IgD-negative memory B cell (primary cell): ENCODE results near the gene TBC1D9. TPM values are rescaled to one million over a fixed set of nuclear protein-coding genes. Genes with fewer than 3 reads are reported as not detected.
A peak's percentile ranks its signal among the peaks of the same experiment; 100 is the strongest.

Experiments
- H3K27ac Mint-ChIP-seq, 3 donors: one replicate each; pipeline ENCODE4 v1.8.0; 2020 to 2022; ENCODE audit warnings: mild to moderate bottlenecking in 3 of 3, mixed read lengths in 3 of 3, moderate library complexity in 1 of 3
- H3K27me3 Mint-ChIP-seq: one replicate; pipeline ENCODE4 v1.8.0; 2021; ENCODE audit warnings: mixed read lengths
- H3K36me3 Mint-ChIP-seq: one replicate; pipeline ENCODE4 v1.8.0; 2020; ENCODE audit warnings: mild to moderate bottlenecking, mixed read lengths
- H3K4me1 Mint-ChIP-seq, 3 donors: one replicate each; pipeline ENCODE4 v1.8.0; 2020 to 2022; ENCODE audit warnings: mixed read lengths in 3 of 3, mild to moderate bottlenecking in 1 of 3
- H3K4me3 Mint-ChIP-seq, 4 donors: one replicate each; pipeline ENCODE4 v1.8.0; 2020 to 2022; ENCODE audit warnings: mild to moderate bottlenecking in 4 of 4, mixed read lengths in 4 of 4, moderate library complexity in 3 of 4
- H3K9me3 Mint-ChIP-seq, 3 donors: one replicate each; pipeline ENCODE4 v1.8.0; 2020 to 2021; ENCODE audit warnings: mixed read lengths in 3 of 3, mild to moderate bottlenecking in 1 of 3
- polyA plus RNA-seq: library from polyadenylated mRNA; unstranded; fragments of 300-500 nt; fragmentation: Illumina TruSeq; gene quantifications from one replicate; pipeline ENCODE4 v1.2.3, GENCODE V29; 2021

TBC1D9 gene
- polyA plus RNA-seq, 1 donor from 2014 or later: 59.4 TPM

DNA sequence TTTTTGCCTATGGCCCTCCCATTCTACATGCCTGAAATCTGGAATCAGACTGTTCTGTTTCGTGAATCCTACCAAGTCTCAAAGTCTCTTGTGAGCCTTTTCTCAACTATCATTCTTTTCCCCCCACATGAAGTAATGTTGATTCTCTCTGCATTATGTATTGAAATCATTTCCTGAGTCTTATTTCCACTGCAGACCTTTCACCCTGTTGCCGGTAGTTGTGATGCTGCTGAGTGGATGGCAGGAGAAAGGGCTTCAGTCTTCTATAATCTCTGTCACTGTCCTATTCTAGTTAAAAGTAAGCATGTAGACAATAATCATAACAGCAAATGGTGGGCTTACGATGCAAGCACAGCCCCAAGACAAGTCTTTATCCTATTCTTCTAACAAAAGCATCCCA lies 75.0 kb downstream of the TBC1D9 start:
- Mint-ChIP-seq H3K27ac (peak overlapping the region in 1 of 3 donors; percentile 87), H3K4me3 (no peak overlapping the region), H3K36me3 (peaks cover 17% of the 10 kb centered on the region), H3K27me3 (no peaks in the 10 kb centered on the region), H3K9me3 (peaks cover 0 to 2% (median 0%) of the 10 kb centered on the region in 3 donors), H3K4me1 (peaks cover 12 to 20% (median 14%) of the 10 kb centered on the region in 3 donors)

DNA sequence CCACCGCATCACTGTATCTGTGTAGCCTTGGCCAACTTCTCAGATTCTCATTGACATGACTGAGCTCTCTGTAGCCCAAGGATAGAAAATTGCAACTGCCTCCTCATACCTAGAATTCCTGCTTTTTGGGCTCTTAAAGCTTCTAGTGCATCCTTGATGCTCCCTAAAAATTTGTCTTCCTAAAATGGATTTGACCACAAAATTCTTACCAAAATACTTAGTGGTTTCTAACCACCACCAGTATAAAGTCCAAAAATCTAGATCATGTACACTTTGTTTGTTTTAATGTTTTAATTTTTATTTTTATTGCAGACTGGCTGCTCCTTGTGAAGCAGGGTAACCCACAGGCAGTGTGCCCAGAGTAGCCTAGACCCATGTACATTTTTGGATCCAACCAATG lies 75.5 kb downstream of the TBC1D9 start:
- peaks cover 15% of the 10 kb centered on the region for H3K36me3 Mint-ChIP-seq
- H3K27me3 Mint-ChIP-seq: no peaks in the 10 kb centered on the region
- H3K27ac Mint-ChIP-seq: peak overlapping the region in 2 of 3 donors; percentile 2 to 27
- H3K4me3 Mint-ChIP-seq: no peak overlapping the region
- H3K9me3 Mint-ChIP-seq: peaks cover 0 to 2% (median 0%) of the 10 kb centered on the region in 3 donors
- peaks cover 16 to 25% (median 20%) of the 10 kb centered on the region in 3 donors for H3K4me1 Mint-ChIP-seq

DNA sequence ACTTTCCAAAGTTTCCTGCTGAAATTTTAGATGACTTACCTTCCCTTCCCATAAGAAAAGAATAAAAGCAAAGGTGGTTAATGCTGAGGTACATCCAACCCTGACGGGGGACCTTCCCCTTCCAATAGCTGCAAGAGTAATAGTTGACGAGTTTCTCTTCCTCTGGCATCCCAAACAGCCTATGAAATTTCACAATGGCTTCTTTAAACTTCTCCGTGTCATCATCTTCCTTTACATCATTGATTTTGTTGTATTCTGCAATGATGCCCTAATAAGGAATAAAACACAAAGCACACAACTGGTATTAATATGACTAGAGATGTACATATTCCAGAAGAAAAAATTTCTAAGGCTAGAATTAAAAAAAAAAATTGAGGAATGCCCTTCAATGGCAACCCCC lies 76.6 kb downstream of the TBC1D9 start:
- Mint-ChIP-seq H3K4me1 (peaks cover 18 to 29% (median 20%) of the 10 kb centered on the region in 3 donors), H3K27ac (peak overlapping the region in 1 of 3 donors; percentile 19), H3K36me3 (peaks cover 15% of the 10 kb centered on the region), H3K9me3 (peaks cover 0 to 2% (median 0%) of the 10 kb centered on the region in 3 donors), H3K27me3 (no peaks in the 10 kb centered on the region), H3K4me3 (no peak overlapping the region)

DNA sequence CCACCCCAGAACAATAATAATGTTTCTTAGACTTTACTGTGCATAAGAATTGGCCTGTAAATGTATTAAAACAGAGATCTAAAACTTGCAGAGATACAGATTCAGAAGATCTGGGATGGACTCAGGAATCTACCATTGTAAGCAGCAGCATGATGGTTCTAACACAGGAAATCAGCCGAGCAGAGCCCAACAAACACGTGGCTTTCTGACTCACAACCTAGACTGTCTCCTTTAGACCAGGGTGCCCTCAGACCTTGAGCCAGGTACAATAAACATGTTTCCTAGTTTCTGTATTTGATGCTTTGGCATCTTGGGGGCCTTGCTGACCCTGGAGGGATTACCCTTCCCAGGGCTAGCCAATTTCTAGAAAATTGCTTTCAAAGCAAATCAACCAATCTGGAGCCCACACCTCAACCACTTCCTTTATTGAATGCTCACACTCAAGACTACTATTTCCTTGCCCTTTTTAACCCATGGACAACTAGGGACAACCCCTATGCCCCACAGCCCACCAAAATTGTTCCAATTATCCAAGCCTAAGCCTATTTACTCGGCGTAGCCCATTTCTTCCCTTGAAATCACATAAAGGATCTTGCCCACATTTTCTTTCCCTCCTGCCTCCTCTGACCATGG lies 80.5 kb downstream of the TBC1D9 start:
- no peak overlapping the region for H3K4me3 Mint-ChIP-seq
- H3K36me3 Mint-ChIP-seq: peaks cover 2% of the 10 kb centered on the region
- H3K27ac Mint-ChIP-seq: peak overlapping the region in 1 of 3 donors; percentile 86
- H3K4me1 Mint-ChIP-seq: peaks cover 9 to 39% (median 16%) of the 10 kb centered on the region in 3 donors
- no peaks in the 10 kb centered on the region for H3K27me3 Mint-ChIP-seq
- peaks cover 0 to 2% (median 0%) of the 10 kb centered on the region in 3 donors for H3K9me3 Mint-ChIP-seq

DNA sequence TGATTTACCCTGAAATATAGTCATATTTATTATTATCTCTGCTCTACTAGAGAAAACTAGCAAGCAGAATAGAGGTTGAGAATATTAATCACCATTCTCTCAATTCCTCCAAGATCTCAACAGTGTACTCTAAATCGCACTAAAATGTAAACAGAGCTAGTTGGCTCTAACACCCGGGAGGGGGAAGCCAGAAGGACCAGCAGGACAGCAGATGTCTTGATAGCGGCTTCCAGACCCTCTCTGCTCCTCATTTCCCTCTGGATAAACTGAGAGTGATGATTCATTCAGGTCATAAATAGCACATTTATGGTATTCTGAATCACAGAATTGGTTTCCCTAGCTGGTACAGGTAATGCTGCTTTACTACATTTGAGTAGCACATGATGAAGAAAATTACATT lies 82.5 kb downstream of the TBC1D9 start:
- Mint-ChIP-seq H3K27ac (peak overlapping the region in 2 of 3 donors; percentile 52 to 86), H3K9me3 (peaks cover 0 to 2% (median 0%) of the 10 kb centered on the region in 3 donors), H3K27me3 (no peaks in the 10 kb centered on the region), H3K36me3 (peaks cover 9% of the 10 kb centered on the region), H3K4me1 (peaks cover 10 to 52% (median 21%) of the 10 kb centered on the region in 3 donors), H3K4me3 (no peak overlapping the region)

DNA sequence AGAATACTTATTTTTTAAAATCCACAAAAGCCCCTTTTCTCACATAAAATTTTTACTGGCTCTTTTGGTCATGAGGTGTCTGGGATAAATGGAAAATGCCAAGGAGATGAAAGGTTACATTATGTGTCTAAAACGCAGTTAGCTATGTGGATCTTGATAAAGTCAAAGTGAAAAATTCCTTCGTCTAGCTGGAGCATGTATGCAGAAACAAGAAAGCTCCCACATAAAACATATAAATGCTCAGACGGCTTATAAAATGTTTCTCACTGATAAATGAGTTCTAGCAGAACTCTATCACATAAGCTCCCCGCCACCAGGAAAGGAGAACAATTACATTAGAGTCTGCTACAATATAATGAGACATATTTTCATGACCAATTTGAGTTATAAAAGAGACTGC lies 83.8 kb downstream of the TBC1D9 start:
- peaks cover 11 to 51% (median 21%) of the 10 kb centered on the region in 3 donors for H3K4me1 Mint-ChIP-seq
- H3K27ac Mint-ChIP-seq: peak overlapping the region in 1 of 3 donors; percentile 41
- H3K36me3 Mint-ChIP-seq: peaks cover 8% of the 10 kb centered on the region
- H3K4me3 Mint-ChIP-seq: no peak overlapping the region
- no peaks in the 10 kb centered on the region for H3K9me3 Mint-ChIP-seq
- H3K27me3 Mint-ChIP-seq: no peaks in the 10 kb centered on the region

DNA sequence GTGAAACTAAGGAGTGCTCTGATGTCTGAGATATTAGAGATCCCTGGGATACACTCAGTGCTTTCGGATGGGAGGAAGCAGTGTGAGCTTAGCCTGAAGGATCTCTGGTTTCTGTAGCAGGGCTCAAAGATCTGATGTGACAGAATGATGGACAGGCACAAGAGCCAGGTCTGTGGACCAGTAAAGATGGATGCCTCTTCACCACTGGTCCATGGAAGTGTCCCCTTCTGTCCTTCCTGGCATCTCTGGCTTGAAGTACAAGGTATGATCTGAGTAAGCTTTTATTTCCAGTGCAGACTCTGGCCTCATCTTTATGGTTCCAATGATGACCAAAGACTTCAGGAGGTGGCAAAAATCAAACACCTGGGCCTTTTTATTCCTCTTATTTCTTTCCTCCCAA lies 88.1 kb downstream of the TBC1D9 start:
- peaks cover 15 to 39% (median 19%) of the 10 kb centered on the region in 3 donors for H3K4me1 Mint-ChIP-seq
- peak overlapping the region in 1 of 3 donors; percentile 72 for H3K27ac Mint-ChIP-seq
- no peak overlapping the region for H3K4me3 Mint-ChIP-seq
- H3K27me3 Mint-ChIP-seq: no peaks in the 10 kb centered on the region
- H3K36me3 Mint-ChIP-seq: peaks cover 16% of the 10 kb centered on the region
- H3K9me3 Mint-ChIP-seq: peaks cover 0 to 1% (median 0%) of the 10 kb centered on the region in 3 donors

DNA sequence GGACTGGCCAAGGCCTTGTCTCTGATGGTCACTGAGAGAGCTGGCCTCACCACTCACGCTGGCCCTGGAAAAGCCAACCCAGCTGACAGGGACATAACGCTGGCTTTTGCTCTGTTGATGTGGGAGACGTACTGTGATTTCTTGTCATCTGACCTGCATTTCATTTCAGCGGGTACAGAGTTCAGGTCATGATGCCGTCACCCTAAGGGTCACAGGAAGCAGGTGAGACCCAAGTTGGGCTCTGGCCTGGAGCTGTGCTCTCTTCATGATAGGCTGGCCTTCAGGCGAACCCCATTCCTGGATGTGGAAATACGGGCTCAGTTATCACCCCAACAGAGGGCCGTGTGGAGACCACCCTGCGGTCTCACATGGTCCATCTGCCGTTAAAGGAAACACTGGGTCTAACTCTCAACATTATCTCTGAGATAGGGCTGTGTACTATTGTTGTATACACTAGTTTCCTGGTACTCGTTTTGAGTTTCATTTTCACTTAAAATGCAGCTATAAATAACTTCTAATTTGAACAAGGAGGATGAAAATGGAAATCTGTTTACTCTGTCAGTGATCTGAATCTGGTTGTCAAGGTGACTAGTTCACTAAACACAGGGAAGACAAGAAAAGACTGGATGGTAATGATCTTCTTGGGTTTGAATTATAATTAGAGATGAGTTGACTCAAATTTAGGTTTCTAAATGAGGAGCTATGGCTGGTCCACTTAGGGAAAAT lies 89.1 kb downstream of the TBC1D9 start:
- H3K27me3 Mint-ChIP-seq: no peaks in the 10 kb centered on the region
- peak overlapping the region in 2 of 3 donors; percentile 6 to 74 for H3K27ac Mint-ChIP-seq
- peaks cover 16% of the 10 kb centered on the region for H3K36me3 Mint-ChIP-seq
- peaks cover 0 to 1% (median 0%) of the 10 kb centered on the region in 3 donors for H3K9me3 Mint-ChIP-seq
- peak overlapping the region in 2 of 4 donors; percentile 68 to 81 for H3K4me3 Mint-ChIP-seq
- peaks cover 18 to 39% (median 20%) of the 10 kb centered on the region in 3 donors for H3K4me1 Mint-ChIP-seq

DNA sequence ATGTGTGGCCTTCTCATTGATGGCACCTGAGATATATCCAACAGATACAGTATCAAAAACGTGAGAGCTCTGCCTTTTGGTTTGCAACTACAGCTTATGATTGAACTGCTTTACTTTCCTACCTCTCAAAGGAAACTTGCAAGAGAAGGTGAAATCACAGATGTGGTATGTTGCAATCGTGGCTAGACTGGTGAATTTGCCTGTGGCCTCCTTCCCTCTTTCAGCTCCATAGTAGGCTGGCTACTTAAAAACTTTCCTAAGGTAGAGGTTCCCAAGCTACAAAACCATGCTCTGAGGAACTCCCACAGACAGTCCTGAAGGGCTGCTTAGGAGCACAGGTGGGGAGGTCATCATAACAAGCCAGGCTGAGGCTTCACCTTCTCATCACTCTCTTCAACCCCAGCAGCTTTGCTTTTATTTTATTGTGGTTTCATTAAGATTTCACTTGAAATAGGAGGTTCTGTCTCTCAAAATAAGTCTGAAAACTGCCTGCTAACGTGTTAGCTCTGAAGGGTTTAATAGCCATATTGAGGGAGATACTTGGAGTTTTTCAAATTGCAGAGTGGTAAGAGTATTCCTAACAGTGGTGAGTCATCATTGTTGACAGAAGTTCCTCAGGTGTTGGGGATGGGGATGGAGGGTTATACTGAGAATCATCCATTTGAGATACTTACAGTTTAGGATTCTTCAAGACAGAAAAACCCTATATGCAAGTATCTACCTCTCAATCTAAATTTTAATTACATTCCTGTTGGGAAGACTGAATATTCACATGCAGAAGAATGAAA lies 93.9 kb downstream of the TBC1D9 start:
- Mint-ChIP-seq H3K27me3 (no peaks in the 10 kb centered on the region), H3K4me3 (no peak overlapping the region), H3K36me3 (peaks cover 13% of the 10 kb centered on the region), H3K27ac (peak overlapping the region; percentile 28 to 54 (median 35)), H3K4me1 (peaks cover 11 to 13% (median 12%) of the 10 kb centered on the region in 3 donors), H3K9me3 (peaks cover 0 to under 1% (median 0%) of the 10 kb centered on the region in 3 donors)

DNA sequence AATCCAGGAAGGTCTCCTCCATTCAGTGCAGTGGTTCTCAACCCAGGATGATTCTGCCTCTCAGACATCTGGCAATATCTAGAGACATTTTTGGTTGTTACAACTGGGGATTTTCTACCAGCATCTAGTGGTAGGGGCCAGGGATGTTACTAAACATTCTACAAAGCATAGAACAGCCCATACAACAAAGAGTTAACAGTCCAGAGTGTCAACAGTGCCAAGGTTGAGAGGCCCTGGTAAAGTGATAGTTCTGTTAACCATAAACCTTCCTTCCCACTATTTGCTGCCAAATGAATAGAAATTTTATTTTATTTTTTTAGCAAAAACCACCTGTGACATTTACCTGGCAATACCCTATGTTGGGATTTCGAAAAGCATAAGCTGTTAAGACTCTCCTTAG lies 94.6 kb downstream of the TBC1D9 start:
- Mint-ChIP-seq H3K36me3 (peaks cover 11% of the 10 kb centered on the region), H3K27me3 (no peaks in the 10 kb centered on the region), H3K4me3 (no peak overlapping the region), H3K27ac (peak overlapping the region in 1 of 3 donors; percentile 28), H3K9me3 (no peaks in the 10 kb centered on the region), H3K4me1 (peaks cover 7 to 12% (median 8%) of the 10 kb centered on the region in 3 donors)

DNA sequence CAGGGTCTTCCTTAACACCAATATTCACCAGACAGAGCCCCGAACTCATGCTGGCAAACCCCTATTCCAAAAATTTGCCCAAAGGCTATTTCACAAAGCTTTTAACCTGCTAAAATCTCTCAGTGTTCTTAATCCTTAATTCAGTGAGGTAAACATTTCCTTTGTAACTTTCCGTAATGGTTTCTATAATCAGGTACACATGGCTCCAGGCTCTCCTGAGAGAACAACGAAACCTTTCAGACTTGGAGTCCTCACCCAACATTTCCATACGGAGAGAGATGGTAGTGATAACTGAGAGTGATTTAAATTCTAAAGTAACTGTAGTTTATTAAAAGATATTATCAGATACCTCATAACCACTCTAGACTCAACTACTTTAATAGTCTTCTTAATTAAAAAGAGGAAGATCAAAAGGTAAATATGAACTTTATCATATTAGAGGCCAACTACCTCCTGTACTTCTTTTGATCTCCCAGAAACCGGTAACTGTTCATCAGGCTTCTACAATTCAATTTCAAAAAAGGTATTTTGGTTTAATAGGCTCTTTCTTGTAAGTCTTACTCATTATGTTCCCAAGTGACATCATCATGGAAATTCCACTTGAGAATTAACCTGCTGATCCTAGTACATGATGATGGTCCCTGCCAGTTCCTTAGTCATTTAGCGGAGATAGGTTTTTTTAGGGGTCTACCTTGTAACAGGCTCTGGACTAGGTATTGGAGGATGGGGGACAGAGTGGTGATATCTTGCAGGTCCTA lies 96.1 kb downstream of the TBC1D9 start:
- Mint-ChIP-seq H3K4me1 (peaks cover 4 to 12% (median 8%) of the 10 kb centered on the region in 3 donors), H3K4me3 (no peak overlapping the region), H3K27ac (no peak overlapping the region), H3K27me3 (no peaks in the 10 kb centered on the region), H3K9me3 (no peaks in the 10 kb centered on the region), H3K36me3 (peaks cover 9% of the 10 kb centered on the region)

DNA sequence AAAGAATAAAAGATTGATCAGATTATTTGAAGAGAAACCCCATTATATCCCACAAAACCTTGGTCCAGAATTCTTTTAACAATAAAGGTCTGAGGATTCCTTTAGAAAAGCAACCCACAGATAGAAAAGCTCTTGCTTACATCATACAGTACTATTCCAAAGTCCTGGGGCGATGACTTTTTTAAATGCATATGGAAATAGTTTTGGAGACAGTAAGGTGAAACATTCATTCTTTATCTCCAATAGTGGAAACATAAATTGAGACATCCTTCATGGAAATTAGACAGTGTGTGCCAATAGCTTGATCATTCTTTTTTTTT lies 101.7 kb downstream of the TBC1D9 start:
- H3K27ac Mint-ChIP-seq: peak overlapping the region in 1 of 3 donors; percentile 18
- no peaks in the 10 kb centered on the region for H3K27me3 Mint-ChIP-seq
- peaks cover 11% of the 10 kb centered on the region for H3K36me3 Mint-ChIP-seq
- peaks cover 0 to 1% (median 0%) of the 10 kb centered on the region in 3 donors for H3K4me1 Mint-ChIP-seq
- H3K4me3 Mint-ChIP-seq: no peak overlapping the region
- H3K9me3 Mint-ChIP-seq: no peaks in the 10 kb centered on the region

DNA sequence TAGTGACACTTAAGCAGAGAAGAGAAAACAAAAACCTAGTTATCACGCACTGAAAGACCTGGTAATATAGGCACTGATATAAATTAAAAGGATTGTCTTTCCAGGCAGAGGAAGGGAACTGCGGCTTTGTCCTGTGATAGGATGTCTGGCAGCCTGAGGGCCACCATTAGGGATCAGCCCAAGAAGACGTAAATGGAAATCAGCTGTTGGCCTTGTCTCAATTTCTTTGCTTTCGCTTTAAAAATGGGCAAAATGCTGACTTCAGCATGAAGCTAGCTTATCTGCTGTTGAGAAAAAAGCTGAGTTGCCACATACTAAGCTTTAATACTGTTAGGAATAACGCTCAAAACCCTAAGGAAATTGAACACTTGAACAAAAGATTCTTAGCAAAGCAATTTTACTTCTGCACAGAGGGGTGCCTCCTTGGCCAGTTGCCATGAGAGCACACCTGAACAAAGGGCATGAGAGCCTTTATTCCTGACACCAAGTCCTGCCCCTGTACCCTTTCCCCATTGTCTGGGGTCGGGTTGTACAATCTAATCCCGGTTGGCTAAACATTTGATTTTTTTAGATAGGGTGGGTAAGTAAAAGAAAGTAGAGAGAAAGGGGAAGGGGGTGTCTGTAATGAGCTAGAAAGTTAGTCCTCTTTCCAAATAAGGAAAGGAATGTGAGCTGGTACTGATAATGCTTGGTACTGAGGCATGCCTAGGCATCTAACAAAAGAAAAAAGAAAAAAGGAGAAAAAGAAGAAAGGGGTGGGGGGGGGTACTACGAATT lies 102.3 kb downstream of the TBC1D9 start:
- Mint-ChIP-seq H3K4me1 (peaks cover 0 to 1% (median 0%) of the 10 kb centered on the region in 3 donors), H3K36me3 (peaks cover 12% of the 10 kb centered on the region), H3K27ac (peak overlapping the region; percentile 18 to 76 (median 50)), H3K9me3 (no peaks in the 10 kb centered on the region), H3K4me3 (no peak overlapping the region), H3K27me3 (no peaks in the 10 kb centered on the region)

DNA sequence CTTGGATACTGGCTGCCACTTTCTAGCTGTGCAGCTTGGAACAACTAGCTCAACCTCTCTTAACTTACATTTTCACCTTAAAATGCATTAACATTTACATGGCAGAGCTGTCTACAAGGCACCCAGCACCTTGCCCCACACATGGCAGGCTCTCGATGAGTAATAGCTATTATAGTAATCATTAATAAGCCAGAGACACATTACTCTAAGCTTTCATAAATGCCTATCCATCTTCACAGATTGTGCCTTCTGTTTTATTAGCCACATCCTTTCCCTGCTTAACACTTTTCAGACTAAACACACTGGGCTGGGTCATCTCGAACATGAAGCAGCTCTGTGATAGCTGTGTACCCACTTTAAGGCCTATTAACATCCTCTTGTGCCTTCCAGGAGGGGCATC lies 103.6 kb downstream of the TBC1D9 start:
- H3K27ac Mint-ChIP-seq: peak overlapping the region in 2 of 3 donors; percentile 61 to 85
- H3K36me3 Mint-ChIP-seq: peaks cover 10% of the 10 kb centered on the region
- no peak overlapping the region for H3K4me3 Mint-ChIP-seq
- H3K27me3 Mint-ChIP-seq: no peaks in the 10 kb centered on the region
- no peaks in the 10 kb centered on the region for H3K4me1 Mint-ChIP-seq
- H3K9me3 Mint-ChIP-seq: no peaks in the 10 kb centered on the region
